Common myeloid progenitor, CD34-positive (primary cell): Measurements from ENCODE around the gene MACROD2.

Experiments used
- CTCF ChIA-PET: fragments of 350-600 bp; sonication (Branson Sonifier 250); formaldehyde crosslinking; loops from one replicate; lab custom pipeline; 2021; ENCODE audit warnings: antibody characterized with exemption; lab: Charles Lee
- POLR2A ChIA-PET: fragments of 350-600 bp; sonication (Branson Sonifier 250); formaldehyde crosslinking; loops from one replicate; lab custom pipeline; 2021; ENCODE audit warnings: antibody characterized with exemption; lab: Charles Lee
- DNase-seq, 3 donors: peaks; one replicate each; pipeline versions ENCODE4 v3.0.0 to v3.0.0-alpha.2; 2013
- H3K27ac ChIP-seq, 2 experiments: 1 replicate in 1 of 2; 2 replicates in 1 of 2; pipeline ENCODE4 v1.7.0; 2013; ENCODE audit warnings: inconsistent platforms in 2 of 2, low read length in 2 of 2, mild to moderate bottlenecking in 2 of 2, low read depth in 1 of 2, moderate library complexity in 1 of 2; ENCODE audit not compliant: severe bottlenecking in 2 of 2, insufficient read depth in 1 of 2, poor library complexity in 1 of 2
- H3K27me3 ChIP-seq, 5 experiments: replicated peaks in 2 of 5; 1 replicate in 3 of 5; 2 replicates in 2 of 5; pipeline versions ENCODE4 v1.6.1 to v1.7.0; 2013; ENCODE audit warnings: low read length in 4 of 5, mild to moderate bottlenecking in 2 of 5, moderate library complexity in 2 of 5, inconsistent platforms in 1 of 5; ENCODE audit not compliant: insufficient read depth in 5 of 5, control insufficient read depth in 4 of 5
- H3K36me3 ChIP-seq, 4 experiments: 1 replicate in 2 of 4; 2 replicates in 2 of 4; pipeline versions ENCODE4 v1.6.1 to v1.7.0; 2013; ENCODE audit warnings: low read length in 3 of 4, control low read depth in 1 of 4, mild to moderate bottlenecking in 1 of 4; ENCODE audit not compliant: control insufficient read depth in 4 of 4, insufficient read depth in 4 of 4
- H3K4me1 ChIP-seq, 4 experiments: 1 replicate in 3 of 4; 2 replicates in 1 of 4; pipeline versions ENCODE4 v1.6.1 to v1.7.1; 2013; ENCODE audit warnings: low read length in 3 of 4, mild to moderate bottlenecking in 3 of 4, control low read depth in 1 of 4, inconsistent platforms in 1 of 4, moderate library complexity in 1 of 4; ENCODE audit not compliant: control insufficient read depth in 4 of 4, insufficient read depth in 4 of 4; ENCODE audit errors: control extremely low read depth in 1 of 4
- H3K4me3 ChIP-seq, 7 experiments: 1 replicate in 4 of 7; 2 replicates in 3 of 7; pipeline versions ENCODE4 v1.5.1 to v1.7.0; 2013; ENCODE audit warnings: mild to moderate bottlenecking in 7 of 7, low read length in 6 of 7, moderate library complexity in 6 of 7, inconsistent platforms in 2 of 7, low read depth in 2 of 7, control low read depth in 1 of 7; ENCODE audit not compliant: insufficient read depth in 4 of 7, control insufficient read depth in 1 of 7; ENCODE audit errors: extremely low read depth in 1 of 7
- H3K9me3 ChIP-seq, 5 experiments: 1 replicate in 4 of 5; 2 replicates in 1 of 5; pipeline versions ENCODE4 v1.6.1 to v1.7.1; 2013; ENCODE audit warnings: low read length in 4 of 5, mild to moderate bottlenecking in 2 of 5, inconsistent platforms in 1 of 5, low read depth in 1 of 5, moderate library complexity in 1 of 5; ENCODE audit not compliant: control insufficient read depth in 4 of 5, insufficient read depth in 2 of 5; ENCODE audit errors: control extremely low read depth in 1 of 5
- WGBS: methylation state at CpG from one replicate; pipeline ENCODE4 v1.1.5; 2013; ENCODE audit not compliant: insufficient coverage; 5-methylcytosine and 5-hydroxymethylcytosine counted together

The MACROD2 gene

DNA sequence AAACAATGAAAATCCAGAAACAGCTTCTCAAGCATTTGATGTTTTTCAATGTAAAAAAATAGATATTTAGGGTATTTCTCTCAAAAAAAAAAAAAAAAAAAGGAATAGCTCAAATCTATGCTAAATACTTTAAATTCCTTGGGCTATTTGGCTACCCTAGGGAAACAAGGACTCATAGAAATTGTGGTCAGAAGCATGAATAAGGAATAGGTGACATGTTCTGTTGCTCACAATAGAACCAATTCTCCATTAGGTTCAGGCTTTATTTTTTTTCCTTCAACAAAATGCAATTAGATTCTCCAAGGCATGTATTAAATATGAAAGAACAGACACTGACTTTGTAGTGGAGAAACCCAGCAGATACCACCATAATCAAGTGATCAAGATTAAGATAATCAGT lies 1246.4 kb downstream of the MACROD2 start:
- no peak for DNase-seq
- Histone ChIP-seq H3K36me3 (no peaks in the 10 kb centered on the region), H3K9me3 (no peaks in the 10 kb centered on the region), H3K27me3 (no peaks in the 10 kb centered on the region), H3K27ac (no peak overlapping the region), H3K4me1 (no peaks in the 10 kb centered on the region), H3K4me3 (no peak overlapping the region)
- POLR2A ChIA-PET: no interaction called here
- CTCF ChIA-PET: no interaction called here

DNA sequence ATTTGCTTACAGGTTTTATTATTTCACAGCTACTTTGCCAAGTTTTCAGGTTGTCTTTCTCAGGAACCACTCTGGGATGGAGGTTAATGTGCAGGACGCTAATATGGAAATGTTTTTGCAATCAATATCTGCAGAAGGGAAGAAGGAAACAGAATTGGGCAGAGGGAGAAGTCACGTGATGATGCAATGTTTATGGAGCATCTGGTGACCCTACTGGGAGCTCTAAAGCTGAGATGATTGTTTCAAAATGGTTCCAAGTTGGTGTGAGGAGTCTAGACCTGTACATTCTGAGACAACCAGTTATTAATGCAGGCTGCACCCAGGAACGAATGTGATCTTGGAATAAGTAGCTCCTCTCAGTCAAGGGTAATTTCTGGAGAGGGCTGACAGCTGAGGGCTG lies 1247.5 kb downstream of the MACROD2 start:
- H3K4me3 ChIP-seq: no peak overlapping the region
- 79% methylated on average over 3 of the region's 3 CpGs for WGBS
- H3K27me3 ChIP-seq: no peaks in the 10 kb centered on the region
- H3K27ac ChIP-seq: no peak overlapping the region
- DNase-seq: no peak
- ChIA-PET POLR2A (no interaction called here), CTCF (interaction anchor here (1.5 kb wide), 1 partner anchor 71 kb away, joined by 4 read pairs; no protein-coding TSS in a partner anchor)
- no peaks in the 10 kb centered on the region for H3K9me3 ChIP-seq
- no peaks in the 10 kb centered on the region for H3K36me3 ChIP-seq
- H3K4me1 ChIP-seq: no peaks in the 10 kb centered on the region

DNA sequence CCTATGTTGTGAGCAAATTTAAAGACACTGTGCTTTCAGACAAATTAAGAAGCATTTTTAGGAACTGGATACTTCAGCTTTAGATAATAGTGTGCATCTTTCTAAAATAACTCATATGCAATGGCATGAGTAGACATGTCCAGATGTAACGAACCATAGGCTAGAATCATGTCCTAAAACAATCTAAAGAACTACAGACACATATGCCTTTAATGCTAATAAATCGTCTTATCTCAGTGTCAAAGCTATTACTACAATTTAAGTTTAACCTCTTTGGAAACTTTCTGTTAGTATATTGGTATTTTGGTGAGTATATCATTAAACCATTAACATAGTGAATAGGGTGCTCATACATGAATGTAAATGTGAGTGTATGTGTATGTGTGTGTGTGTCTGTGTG lies 1250.6 kb downstream of the MACROD2 start:
- no peak overlapping the region for H3K27ac ChIP-seq
- no peaks in the 10 kb centered on the region for H3K4me1 ChIP-seq
- POLR2A ChIA-PET: no interaction called here
- H3K9me3 ChIP-seq: no peaks in the 10 kb centered on the region
- no peak for DNase-seq
- WGBS: 60% methylated on average over 1 of the region's 2 CpGs
- CTCF ChIA-PET: no interaction called here
- H3K4me3 ChIP-seq: no peak overlapping the region
- no peaks in the 10 kb centered on the region for H3K27me3 ChIP-seq
- H3K36me3 ChIP-seq: no peaks in the 10 kb centered on the region

DNA sequence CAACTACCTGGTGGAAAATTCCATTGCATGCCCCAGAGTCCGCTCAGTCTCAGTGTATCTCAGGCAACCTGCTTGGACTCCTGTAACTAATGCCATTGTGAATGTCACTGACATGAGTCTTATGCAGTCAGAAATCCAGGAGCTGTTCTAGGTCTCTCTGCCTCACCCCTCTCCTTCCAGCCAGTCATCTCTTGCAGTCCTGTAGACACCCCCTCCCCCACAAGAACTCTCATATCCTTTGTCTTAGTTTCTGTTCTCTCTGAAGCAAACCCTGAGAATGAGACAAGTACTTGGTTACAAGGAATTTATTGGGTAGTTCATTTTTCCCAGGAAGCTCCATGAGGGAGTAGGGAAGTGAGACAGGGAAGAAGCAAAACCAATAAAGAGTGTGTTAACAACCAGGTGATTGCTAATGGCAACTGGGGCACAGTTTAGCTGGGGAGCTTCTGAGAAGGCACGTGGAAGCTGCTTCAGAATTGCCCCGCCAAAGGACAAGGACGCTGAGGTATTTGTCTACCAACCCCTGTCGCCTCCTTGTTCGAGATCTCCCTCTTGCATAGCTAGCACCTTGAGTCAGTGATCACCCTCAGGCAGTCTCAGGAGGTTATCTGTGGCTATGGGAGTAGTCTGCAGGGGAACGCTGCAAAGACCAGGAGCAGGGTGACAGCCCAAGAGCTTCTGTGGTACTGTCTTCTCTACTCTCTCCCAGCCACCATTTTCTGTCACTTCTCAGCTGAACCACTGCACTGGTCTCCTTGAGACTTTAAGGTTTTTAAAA lies 1253.5 kb downstream of the MACROD2 start:
- POLR2A ChIA-PET: no interaction called here

DNA sequence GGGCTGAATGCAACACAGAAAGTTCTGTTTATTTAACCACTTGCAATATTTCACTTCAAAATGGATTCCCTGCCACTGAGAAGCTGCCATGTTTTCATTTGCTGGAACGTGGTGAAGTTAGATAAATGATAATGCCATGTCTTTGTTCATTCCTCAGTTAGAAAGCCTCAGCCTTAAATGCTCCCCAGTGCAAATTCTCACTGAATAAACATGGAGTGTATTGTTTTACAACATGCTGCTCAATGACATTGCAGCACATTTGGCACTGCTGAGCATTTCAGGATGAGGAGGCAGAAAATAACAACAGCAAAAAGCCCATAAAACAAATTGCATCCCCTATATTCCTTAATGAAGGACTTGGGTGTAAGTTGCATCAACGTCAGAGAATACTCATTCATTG lies 1255.9 kb downstream of the MACROD2 start:
- no peaks in the 10 kb centered on the region for H3K4me1 ChIP-seq
- whole genome bisulfite sequencing: 50% methylated on average over 1 of the region's 2 CpGs
- H3K27ac ChIP-seq: no peak overlapping the region
- H3K27me3 ChIP-seq: no peaks in the 10 kb centered on the region
- H3K36me3 ChIP-seq: no peaks in the 10 kb centered on the region
- ChIA-PET CTCF (no interaction called here), POLR2A (no interaction called here)
- H3K9me3 ChIP-seq: no peaks in the 10 kb centered on the region
- no peak overlapping the region for H3K4me3 ChIP-seq
- DNase-seq: no peak

More for the DNA sequence above, 1253.5 kb downstream of the MACROD2 start:
- Histone ChIP-seq H3K27me3 (no peaks in the 10 kb centered on the region), H3K36me3 (no peaks in the 10 kb centered on the region), H3K9me3 (no peaks in the 10 kb centered on the region), H3K27ac (no peak overlapping the region), H3K4me3 (no peak overlapping the region), H3K4me1 (no peaks in the 10 kb centered on the region)
- 94% methylated on average over 7 of the region's 7 CpGs for WGBS
- no peak for DNase-seq
- CTCF ChIA-PET: interaction anchor here (0.8 kb wide), 1 partner anchor 912 kb away, joined by 4 read pairs; the partner anchor contains the start of gene FLRT3

DNA sequence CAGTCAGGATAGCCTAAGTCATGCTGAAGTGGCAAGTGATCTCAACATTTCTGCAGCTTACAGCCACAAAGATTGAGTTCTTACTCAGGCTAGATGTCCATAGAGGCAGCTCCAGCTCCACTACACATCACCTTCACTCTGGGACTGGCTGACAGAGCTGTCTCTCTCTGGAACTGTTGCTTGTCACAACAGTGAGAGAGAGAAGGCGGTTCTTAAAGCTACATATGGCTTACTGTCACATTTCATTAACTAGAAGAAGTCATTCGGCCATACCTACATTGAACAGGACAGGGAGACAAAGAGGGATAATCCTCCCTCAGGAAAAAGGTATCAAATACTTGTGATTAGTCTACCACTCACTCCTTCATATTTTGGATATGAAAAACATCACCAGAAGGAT lies 1257.0 kb downstream of the MACROD2 start:
- Histone ChIP-seq H3K4me3 (no peak overlapping the region), H3K9me3 (no peaks in the 10 kb centered on the region), H3K27ac (no peak overlapping the region), H3K27me3 (no peaks in the 10 kb centered on the region), H3K4me1 (no peaks in the 10 kb centered on the region), H3K36me3 (no peaks in the 10 kb centered on the region)
- DNase-seq: no peak
- WGBS: no CpG with 5 or more reads among the region's 2 CpGs
- ChIA-PET CTCF (no interaction called here), POLR2A (no interaction called here)

DNA sequence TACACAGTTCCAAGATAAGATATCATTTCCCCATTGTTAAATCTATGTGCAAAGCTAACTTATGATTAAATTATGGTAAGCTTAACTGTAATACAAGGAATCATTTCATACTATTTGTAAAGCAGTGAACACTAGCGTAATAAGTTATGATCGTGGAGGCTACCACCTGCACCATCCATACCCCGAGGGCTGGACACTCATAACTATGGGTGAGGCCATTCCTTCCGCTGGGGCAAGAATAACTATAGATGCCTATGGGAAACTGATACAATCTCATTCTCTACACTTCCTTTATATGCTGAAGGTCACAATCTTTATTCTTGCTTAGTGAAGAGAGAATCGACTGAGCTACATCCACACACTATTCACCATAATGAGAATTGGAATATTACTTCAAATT lies 1258.1 kb downstream of the MACROD2 start:
- H3K27ac ChIP-seq: no peak overlapping the region
- H3K4me1 ChIP-seq: no peaks in the 10 kb centered on the region
- 89% methylated on average over 3 of the region's 5 CpGs for WGBS
- ChIA-PET POLR2A (no interaction called here), CTCF (no interaction called here)
- H3K27me3 ChIP-seq: no peaks in the 10 kb centered on the region
- no peak overlapping the region for H3K4me3 ChIP-seq
- H3K9me3 ChIP-seq: no peaks in the 10 kb centered on the region
- no peak for DNase-seq
- no peaks in the 10 kb centered on the region for H3K36me3 ChIP-seq
